ENCODE data around the gene TEX11.

The TEX11 gene

DNA sequence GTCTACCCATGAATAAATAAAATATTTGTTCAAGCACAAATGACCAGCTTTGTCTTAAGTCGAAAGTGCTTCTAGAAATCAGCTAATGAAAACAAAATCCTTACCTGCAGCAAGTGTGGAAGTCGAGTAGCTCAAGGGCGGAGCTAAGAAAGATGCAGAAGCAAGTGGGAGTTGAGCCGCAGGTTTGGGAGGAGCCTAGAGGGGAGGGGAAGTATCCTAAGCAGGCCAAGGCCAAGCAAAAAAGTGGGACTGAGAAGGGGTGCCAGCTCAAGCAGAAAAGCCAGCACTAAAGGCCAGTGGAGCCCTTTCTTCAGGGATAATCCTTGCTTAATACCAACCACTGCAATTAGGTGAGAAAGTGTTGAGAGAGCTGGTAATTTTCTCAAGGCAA lies 403.1 kb downstream of the TEX11 start:
- H3K27me3 Mint-ChIP-seq, result no peaks in the 10 kb centered on the region
- H3K36me3 Mint-ChIP-seq, result peaks cover 2% of the 10 kb centered on the region
- H3K27ac Mint-ChIP-seq, result no peak overlapping the region
- no peaks in the 10 kb centered on the region for H3K9me3 Mint-ChIP-seq (ENCODE audit: low read depth)
- H3K4me1 Mint-ChIP-seq (ENCODE audit: low read depth), result peaks cover 2% of the 10 kb centered on the region
- no peak overlapping the region for H3K4me3 Mint-ChIP-seq

DNA sequence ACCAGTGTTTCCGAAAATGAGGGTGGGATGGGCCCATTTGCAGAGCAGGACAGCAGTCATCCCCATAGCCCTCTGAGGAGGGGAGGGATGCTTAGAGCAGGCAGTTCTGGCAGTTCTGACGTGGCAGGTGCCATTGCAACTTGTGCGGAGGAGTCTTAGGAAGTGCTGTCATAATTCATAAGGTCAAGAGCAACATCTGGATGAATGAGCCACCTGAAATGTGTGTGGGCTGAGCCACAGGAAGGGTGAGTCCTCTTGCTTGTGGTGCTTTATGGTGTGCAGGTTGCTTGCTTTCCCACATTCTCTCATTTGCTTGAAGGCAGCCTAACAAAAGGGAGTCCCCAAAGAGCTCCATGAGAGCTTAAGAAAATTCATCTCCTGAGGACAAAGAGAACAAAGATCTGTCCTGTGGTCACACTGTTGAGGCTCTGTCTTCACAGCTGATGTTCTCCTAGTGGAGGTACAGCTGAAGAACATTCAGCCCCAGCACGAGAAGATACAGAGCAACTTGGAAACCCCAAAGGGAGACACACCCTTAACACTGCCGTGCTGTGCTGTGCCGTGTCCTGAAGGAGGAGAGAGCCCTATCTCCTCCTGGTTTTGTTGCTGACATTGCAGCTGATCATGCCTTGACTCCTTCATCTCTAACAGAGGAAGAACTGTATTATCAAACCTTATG lies 403.6 kb downstream of the TEX11 start:
- Mint-ChIP-seq H3K4me1 (ENCODE audit: low read depth) (peaks cover 2% of the 10 kb centered on the region), H3K4me3 (no peak overlapping the region), H3K27ac (no peak overlapping the region), H3K27me3 (no peaks in the 10 kb centered on the region), H3K9me3 (ENCODE audit: low read depth) (no peaks in the 10 kb centered on the region), H3K36me3 (peaks cover 3% of the 10 kb centered on the region)

DNA sequence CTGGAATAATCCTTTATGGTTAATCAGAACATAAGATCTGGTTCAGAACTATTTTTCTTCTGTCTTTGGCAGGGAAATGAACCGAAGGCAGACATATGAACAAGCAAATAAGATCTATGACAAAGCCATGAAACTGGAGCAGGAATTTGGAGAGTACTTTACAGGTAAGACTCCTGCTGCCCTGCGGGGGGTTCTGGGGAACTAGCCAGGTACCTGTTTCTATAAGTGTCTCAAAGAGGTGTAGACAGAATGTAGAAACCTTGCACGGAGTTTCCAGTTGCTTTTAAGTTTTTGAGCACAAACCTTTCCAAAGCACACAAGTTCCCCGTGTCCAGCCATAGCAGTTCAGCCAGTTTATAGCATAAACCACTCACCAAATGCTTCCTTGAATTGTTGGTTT lies 407.7 kb downstream of the TEX11 start:
- H3K4me1 Mint-ChIP-seq (ENCODE audit: low read depth), result no peaks in the 10 kb centered on the region
- no peak overlapping the region for H3K4me3 Mint-ChIP-seq
- H3K9me3 Mint-ChIP-seq (ENCODE audit: low read depth), result no peaks in the 10 kb centered on the region
- H3K27ac Mint-ChIP-seq, result no peak overlapping the region
- peaks cover 3% of the 10 kb centered on the region for H3K36me3 Mint-ChIP-seq
- no peaks in the 10 kb centered on the region for H3K27me3 Mint-ChIP-seq

DNA sequence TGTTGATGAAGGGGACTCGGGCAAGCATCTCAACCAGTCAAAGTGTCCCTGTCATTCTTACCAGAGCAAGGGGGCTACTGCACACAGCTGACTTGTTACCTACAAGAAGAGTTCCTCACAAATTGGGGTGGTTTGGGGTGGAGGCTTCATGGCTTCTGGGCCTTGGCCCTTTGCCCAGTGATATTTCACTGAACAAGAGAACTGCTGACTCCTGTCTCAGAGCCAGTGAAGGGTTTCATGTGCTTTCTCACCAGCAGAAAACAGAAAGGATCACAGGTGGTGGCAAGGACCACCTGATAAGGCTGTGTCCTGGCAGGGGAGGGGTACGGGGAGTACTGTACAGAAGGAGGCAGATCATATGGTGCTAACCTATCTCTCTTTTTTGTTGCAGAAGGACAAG lies 410.4 kb downstream of the TEX11 start:
- Mint-ChIP-seq H3K27me3 (no peaks in the 10 kb centered on the region), H3K9me3 (ENCODE audit: low read depth) (no peaks in the 10 kb centered on the region), H3K4me1 (ENCODE audit: low read depth) (no peaks in the 10 kb centered on the region), H3K36me3 (peaks cover 3% of the 10 kb centered on the region), H3K27ac (no peak overlapping the region), H3K4me3 (no peak overlapping the region)

DNA sequence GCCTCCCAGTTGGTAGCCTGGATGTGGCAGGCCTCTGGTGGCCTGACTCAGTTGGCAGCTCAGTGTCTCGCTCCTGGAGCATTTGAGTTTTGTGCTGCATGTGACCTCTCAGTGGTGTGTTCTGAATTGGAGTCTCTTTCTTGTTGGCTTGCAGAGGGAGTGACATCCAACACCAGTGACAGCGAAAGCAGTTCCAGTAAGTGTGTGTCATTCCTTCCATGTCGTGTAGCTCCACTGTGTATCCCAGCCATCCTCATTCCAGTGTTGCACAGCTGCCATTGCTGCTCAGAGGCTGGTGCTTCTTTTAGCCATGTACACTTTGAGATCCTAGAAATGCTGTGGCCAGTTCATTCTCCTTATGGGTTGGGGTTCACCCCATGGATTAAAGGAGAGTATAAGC lies 411.5 kb downstream of the TEX11 start:
- Mint-ChIP-seq H3K9me3 (ENCODE audit: low read depth) (no peaks in the 10 kb centered on the region), H3K27me3 (no peaks in the 10 kb centered on the region), H3K36me3 (peaks cover 3% of the 10 kb centered on the region), H3K4me3 (no peak overlapping the region), H3K27ac (no peak overlapping the region), H3K4me1 (ENCODE audit: low read depth) (no peaks in the 10 kb centered on the region)

DNA sequence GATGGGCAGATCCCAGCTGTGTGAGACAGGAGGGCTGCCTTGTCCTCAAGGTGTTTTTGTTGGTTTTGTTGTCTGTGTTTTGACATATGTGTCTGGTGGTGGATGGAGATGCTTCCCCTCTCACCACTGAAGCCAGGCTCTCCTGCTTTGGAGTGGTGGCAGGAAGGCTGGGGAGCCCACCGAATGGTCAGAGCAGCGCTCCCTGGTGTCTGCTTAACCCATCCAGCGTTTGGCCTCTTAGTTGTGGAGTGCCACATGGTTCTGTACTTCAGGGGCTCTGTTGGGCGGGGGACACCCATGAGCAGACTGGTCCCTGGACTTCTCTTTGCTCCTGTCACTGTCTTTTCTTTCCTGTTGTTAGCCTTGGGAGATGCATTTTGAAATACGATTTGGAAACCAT lies 412.0 kb downstream of the TEX11 start:
- H3K4me3 Mint-ChIP-seq, result no peak overlapping the region
- H3K36me3 Mint-ChIP-seq, result peaks cover 3% of the 10 kb centered on the region
- no peaks in the 10 kb centered on the region for H3K9me3 Mint-ChIP-seq (ENCODE audit: low read depth)
- no peaks in the 10 kb centered on the region for H3K4me1 Mint-ChIP-seq (ENCODE audit: low read depth)
- no peak overlapping the region for H3K27ac Mint-ChIP-seq
- H3K27me3 Mint-ChIP-seq, result no peaks in the 10 kb centered on the region

DNA sequence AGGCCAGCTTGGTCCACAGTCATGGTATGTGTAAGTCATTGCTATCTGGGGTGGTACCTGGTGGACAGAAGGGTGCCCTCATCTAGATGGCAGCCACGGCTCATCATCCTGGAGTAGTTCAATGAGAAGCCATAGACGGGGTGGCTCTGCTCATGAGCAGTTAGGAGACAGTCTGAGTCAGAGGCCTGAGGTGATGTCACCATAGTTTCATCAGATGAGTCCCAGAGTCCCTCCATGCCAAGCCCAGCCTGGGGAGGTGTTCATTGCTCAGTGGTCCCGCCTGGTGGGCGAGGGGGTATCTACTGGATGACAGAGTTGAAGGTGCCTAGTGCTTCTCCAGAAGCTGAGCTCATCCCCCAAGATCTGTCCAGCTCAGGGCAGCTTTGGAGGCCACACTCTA lies 414.1 kb downstream of the TEX11 start:
- Mint-ChIP-seq H3K27me3 (no peaks in the 10 kb centered on the region), H3K4me3 (no peak overlapping the region)

DNA sequence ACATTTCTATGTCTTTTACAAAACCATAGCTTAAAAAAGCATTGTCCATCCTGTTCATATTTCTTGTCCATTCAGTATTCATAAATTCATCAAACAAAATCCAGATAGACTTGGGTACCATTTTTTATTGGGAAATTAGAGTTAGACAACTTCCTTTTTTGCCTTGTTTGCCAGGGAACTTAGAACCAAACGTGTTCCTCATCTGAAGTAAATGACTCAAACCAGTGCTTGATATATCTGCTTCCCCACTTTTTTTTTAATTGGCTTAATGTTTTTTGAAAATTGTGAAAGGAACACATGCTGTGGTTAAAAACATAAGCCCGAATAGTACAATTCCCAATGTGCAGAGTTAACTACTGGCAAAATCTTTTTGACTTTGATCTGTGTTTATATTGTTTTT lies 419.7 kb downstream of the TEX11 start:
- no peaks in the 10 kb centered on the region for H3K9me3 Mint-ChIP-seq (ENCODE audit: low read depth)
- H3K4me1 Mint-ChIP-seq (ENCODE audit: low read depth), result no peaks in the 10 kb centered on the region
- no peak overlapping the region for H3K27ac Mint-ChIP-seq
- H3K4me3 Mint-ChIP-seq, result no peak overlapping the region
- no peaks in the 10 kb centered on the region for H3K27me3 Mint-ChIP-seq
- peaks cover 2% of the 10 kb centered on the region for H3K36me3 Mint-ChIP-seq

More for the DNA sequence above, 414.1 kb downstream of the TEX11 start:
- Mint-ChIP-seq H3K27ac (no peak overlapping the region), H3K36me3 (peaks cover 2% of the 10 kb centered on the region), H3K9me3 (ENCODE audit: low read depth) (no peaks in the 10 kb centered on the region), H3K4me1 (ENCODE audit: low read depth) (no peaks in the 10 kb centered on the region)

DNA sequence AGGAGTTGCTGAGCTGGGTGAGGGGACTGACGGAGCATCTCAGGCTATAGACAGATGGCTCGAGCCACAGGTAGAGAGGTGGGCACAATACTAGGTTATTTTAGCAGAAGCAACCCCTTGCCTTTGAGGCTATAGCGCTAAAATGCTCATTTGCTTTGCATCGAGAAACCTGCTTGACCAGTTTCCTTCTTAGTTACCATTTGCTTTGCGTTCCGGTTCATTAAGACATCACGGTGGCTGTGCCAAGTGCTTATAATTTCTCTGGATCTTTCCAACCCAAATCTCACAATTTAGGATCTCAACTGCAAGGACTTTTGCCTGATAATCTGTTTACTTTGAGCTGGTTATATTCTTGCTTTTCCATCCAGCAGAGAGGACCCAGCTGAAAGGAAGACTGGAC lies 423.0 kb downstream of the TEX11 start:
- no peaks in the 10 kb centered on the region for H3K27me3 Mint-ChIP-seq
- no peak overlapping the region for H3K27ac Mint-ChIP-seq
- peaks cover 6% of the 10 kb centered on the region for H3K36me3 Mint-ChIP-seq
- no peaks in the 10 kb centered on the region for H3K4me1 Mint-ChIP-seq (ENCODE audit: low read depth)
- H3K4me3 Mint-ChIP-seq, result no peak overlapping the region
- H3K9me3 Mint-ChIP-seq (ENCODE audit: low read depth), result no peaks in the 10 kb centered on the region

DNA sequence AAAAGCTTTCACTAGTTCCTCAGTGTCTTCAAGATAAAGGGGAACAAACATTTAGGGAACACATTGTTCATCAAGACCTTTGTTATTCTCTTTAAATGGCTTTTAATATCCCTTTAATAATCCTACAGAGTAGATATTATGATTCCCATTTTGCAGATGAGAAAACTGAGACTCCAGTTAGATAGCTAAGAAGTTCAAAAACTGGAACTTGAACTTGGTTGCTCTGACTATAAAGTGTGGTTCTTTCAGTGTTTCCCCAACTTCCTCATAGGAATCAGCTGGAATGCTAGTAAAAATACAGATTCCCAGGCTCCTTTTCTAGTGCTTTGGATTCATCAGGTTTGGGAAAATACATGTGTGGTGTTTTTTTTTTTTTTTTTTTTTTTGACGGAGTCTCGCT lies 426.2 kb downstream of the TEX11 start:
- Mint-ChIP-seq H3K4me1 (ENCODE audit: low read depth) (no peaks in the 10 kb centered on the region), H3K27me3 (no peaks in the 10 kb centered on the region), H3K9me3 (ENCODE audit: low read depth) (no peaks in the 10 kb centered on the region), H3K4me3 (no peak overlapping the region), H3K36me3 (peaks cover 6% of the 10 kb centered on the region), H3K27ac (no peak overlapping the region)

DNA sequence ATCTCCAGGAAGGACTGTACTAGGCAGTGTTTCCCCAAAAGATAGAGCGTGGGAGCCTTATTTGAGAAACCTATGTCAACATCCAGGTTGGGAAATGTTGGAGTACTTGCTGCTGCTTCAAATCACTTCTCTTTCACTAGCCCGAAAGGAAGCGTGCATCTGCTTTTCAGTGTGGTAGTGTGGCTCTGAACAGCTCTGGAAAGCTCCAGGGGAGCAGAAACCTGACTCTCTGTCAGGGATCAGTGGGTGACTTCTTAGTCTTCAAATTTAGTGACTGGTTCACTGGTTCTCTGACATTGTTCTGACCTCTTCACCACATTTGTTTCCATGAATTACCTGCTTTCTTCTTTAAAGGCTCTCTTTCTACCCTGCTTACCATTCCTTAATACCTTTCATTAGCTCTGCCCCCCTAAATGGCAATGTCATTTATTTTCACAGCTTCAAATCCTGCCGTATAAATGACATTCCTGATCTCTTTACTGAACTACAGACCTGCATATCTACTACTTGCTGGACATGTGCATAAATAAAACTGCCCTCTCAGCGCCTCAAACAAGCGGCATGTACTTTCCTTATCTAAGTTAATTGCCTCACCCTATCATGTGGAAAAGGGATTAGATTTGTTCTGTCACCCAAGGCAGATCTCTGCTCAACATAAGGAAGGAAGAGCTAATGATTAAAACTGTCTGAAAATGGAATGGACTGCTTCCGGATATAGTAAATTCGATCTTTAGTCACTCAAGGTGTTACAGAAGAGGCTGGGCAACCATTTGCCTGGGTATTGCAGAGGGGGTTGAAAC lies 426.8 kb downstream of the TEX11 start:
- H3K27ac Mint-ChIP-seq, result no peak overlapping the region
- H3K4me3 Mint-ChIP-seq, result no peak overlapping the region
- H3K9me3 Mint-ChIP-seq (ENCODE audit: low read depth), result no peaks in the 10 kb centered on the region
- H3K27me3 Mint-ChIP-seq, result no peaks in the 10 kb centered on the region
- H3K4me1 Mint-ChIP-seq (ENCODE audit: low read depth), result no peaks in the 10 kb centered on the region
- H3K36me3 Mint-ChIP-seq, result peaks cover 6% of the 10 kb centered on the region

DNA sequence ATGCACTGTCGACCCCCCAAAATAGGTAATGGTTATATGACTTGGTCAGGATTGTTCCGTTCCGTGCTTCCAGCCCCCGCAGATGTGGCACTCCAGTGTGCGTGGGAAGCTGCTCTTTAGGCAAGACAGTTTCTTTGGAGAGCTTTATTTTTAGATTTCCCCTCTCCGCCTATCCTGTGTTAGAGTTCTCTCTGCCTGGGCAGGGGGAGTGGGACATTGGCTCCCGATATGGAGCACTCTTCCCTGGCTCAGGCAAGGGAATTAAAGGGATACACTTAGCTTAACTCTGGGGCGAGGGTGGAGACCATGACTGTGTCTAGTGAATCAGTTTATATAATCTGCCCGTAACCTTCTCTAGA lies 427.9 kb downstream of the TEX11 start:
- Mint-ChIP-seq H3K4me1 (ENCODE audit: low read depth) (no peaks in the 10 kb centered on the region), H3K36me3 (peaks cover 6% of the 10 kb centered on the region), H3K4me3 (no peak overlapping the region), H3K9me3 (ENCODE audit: low read depth) (no peaks in the 10 kb centered on the region), H3K27ac (no peak overlapping the region), H3K27me3 (no peaks in the 10 kb centered on the region)

DNA sequence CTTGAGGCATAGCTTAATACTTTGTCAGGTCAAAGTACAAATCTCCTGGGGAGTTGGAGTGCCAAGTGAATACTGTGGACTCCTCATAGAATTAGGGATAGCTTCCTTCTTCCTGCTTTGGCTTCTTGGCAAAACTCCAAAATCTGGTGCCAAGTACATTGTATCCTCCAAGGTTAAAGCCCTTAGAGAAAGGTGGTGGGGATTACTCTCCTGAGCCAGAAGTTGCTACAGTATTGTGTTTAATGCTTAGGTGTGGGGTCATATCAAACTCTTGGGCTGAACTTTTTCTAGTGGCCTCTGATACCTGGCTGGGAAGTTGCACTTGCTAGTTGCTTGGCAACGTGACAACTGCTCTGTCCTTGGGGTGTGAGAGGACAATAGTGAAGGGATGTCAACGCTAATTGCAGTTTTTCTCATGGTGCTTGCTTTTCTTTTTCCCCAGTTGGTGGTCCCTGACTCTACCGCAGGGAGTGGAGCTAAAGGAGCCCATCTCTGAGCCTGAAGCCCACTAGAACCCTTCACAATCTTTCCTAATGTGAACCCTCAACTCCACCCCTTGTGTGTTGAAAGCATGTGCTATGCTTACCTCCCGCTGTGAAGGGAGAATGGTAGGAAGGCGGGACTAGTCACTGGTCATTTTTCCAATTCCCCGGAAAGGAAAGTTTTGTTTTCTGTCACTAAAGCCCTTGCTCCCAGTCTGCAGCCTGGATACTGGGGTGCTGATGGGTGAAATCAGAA lies 428.4 kb downstream of the TEX11 start:
- Mint-ChIP-seq H3K27ac (no peak overlapping the region), H3K4me1 (ENCODE audit: low read depth) (no peaks in the 10 kb centered on the region), H3K36me3 (peaks cover 6% of the 10 kb centered on the region), H3K9me3 (ENCODE audit: low read depth) (no peaks in the 10 kb centered on the region), H3K4me3 (no peak overlapping the region), H3K27me3 (no peaks in the 10 kb centered on the region)

DNA sequence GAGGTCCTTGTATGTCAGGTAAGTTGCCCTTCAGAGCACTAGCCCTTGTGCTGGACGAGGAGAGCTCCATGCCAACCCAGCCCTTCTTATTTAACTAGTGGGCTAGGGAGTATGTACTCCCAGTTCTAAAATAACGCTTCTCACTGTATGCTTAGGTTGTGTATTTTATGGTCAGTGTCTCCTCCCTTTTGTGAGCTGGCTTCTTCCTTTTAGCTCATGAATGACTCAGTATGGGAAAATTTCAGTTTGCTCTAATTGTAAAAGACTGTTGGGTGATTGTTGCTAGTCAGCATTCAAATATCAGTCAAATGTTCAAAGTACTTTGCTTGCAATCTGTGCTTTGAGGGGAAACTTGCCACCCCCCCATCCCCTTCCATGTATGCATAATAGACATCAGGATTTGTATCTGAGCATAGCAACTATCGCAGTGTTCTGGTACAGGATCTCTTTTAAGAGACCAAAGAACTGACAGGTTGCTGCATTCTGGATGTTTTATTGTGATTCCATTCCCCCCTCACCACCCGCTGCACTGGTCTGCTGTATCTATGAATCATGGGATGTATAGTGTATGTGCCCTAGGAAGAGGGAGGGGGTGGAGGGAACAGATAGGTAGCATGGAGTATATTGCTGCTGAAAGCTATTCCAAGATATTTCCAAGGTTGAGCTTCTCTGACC lies 429.1 kb downstream of the TEX11 start:
- Mint-ChIP-seq H3K4me3 (no peak overlapping the region), H3K4me1 (ENCODE audit: low read depth) (no peaks in the 10 kb centered on the region), H3K9me3 (ENCODE audit: low read depth) (no peaks in the 10 kb centered on the region), H3K27me3 (no peaks in the 10 kb centered on the region), H3K36me3 (peaks cover 6% of the 10 kb centered on the region), H3K27ac (no peak overlapping the region)

Data from activated naive CD8-positive, alpha-beta T cell (primary cell).